HepG2 (cell line): ENCODE data around the gene UQCRHL. TPM values are rescaled to one million over a fixed set of nuclear protein-coding genes. Genes with fewer than 3 reads are reported as not detected.

Source experiments
- ATF7-NPFF ChIP-seq: sonication (generic); formaldehyde crosslinking; IDR thresholded peaks from 2 replicates; pipeline ENCODE4 v1.8.1; 2023; ENCODE audit warnings: mild to moderate bottlenecking, low read depth, missing genetic modification reagents, moderate library complexity
- CERS6 ChIP-seq: sonication (generic); formaldehyde crosslinking; IDR thresholded peaks from 2 replicates; pipeline ENCODE4 v1.5.0; 2020; ENCODE audit warnings: missing genetic modification reagents
- ELF1 ChIP-seq: sonication (generic); formaldehyde crosslinking; IDR thresholded peaks from 2 replicates; pipeline ENCODE4 v1.4.0; 2020; ENCODE audit warnings: missing genetic modification reagents
- EZH2 ChIP-seq: conservative IDR thresholded peaks from 2 replicates; pipeline ENCODE4 v1.6.1; 2012; ENCODE audit warnings: mild to moderate bottlenecking, low read depth, low read length, moderate library complexity
- IRF2 ChIP-seq: IDR thresholded peaks from 2 replicates; pipeline ENCODE4 v1.6.1; 2018; ENCODE audit warnings: missing genetic modification reagents, missing compliant biosample characterization
- LBX2 ChIP-seq: sonication (generic); formaldehyde crosslinking; IDR thresholded peaks from 2 replicates; pipeline ENCODE4 v1.5.0; 2020; ENCODE audit warnings: missing genetic modification reagents, mild to moderate bottlenecking, borderline replicate concordance
- RERE ChIP-seq: IDR thresholded peaks from 2 replicates; pipeline ENCODE4 v1.6.1; 2016; ENCODE audit warnings: low read depth, missing genetic modification reagents, missing compliant biosample characterization
- SRSF9 ChIP-seq: fragments of 200-400 bp; formaldehyde crosslinking; IDR thresholded peaks from 2 replicates; pipeline ENCODE4 v1.6.1; 2018; ENCODE audit warnings: borderline replicate concordance, mild to moderate bottlenecking, low read depth, low read length; ENCODE audit not compliant: insufficient read depth, poor library complexity, severe bottlenecking
- XRCC5 ChIP-seq: fragments of 200-400 bp; formaldehyde crosslinking; optimal IDR thresholded peaks from 2 replicates; pipeline ENCODE3; 2017; ENCODE audit warnings: mild to moderate bottlenecking, low read length
- ZFP1 ChIP-seq: IDR thresholded peaks from 2 replicates; pipeline ENCODE4 v1.6.1; 2016
- ZNF138 ChIP-seq: sonication (generic); formaldehyde crosslinking; IDR thresholded peaks from 2 replicates; pipeline ENCODE4 v1.5.0; 2020; ENCODE audit warnings: mild to moderate bottlenecking, low read depth, missing genetic modification reagents
- ZNF251 ChIP-seq: sonication (generic); formaldehyde crosslinking; IDR thresholded peaks from 2 replicates; pipeline ENCODE4 v1.9.0; 2021; ENCODE audit warnings: mild to moderate bottlenecking, missing genetic modification reagents
- ZNF253 ChIP-seq: sonication (generic); formaldehyde crosslinking; IDR thresholded peaks from 2 replicates; pipeline ENCODE4 v1.8.0; 2022; ENCODE audit warnings: mild to moderate bottlenecking, missing genetic modification reagents, borderline replicate concordance
- ZNF414 ChIP-seq: sonication (generic); formaldehyde crosslinking; IDR thresholded peaks from 2 replicates; pipeline ENCODE4 v1.5.0; 2020; ENCODE audit warnings: missing genetic modification reagents
- ZNF549 ChIP-seq: sonication (generic); formaldehyde crosslinking; IDR thresholded peaks from 2 replicates; pipeline ENCODE4 v1.5.0; 2020; ENCODE audit warnings: missing genetic modification reagents
- ZNF782 ChIP-seq: sonication (generic); formaldehyde crosslinking; IDR thresholded peaks from 2 replicates; pipeline ENCODE4 v1.4.0; 2020; ENCODE audit warnings: missing genetic modification reagents, mild to moderate bottlenecking, borderline replicate concordance
- ZXDC ChIP-seq: sonication (generic); formaldehyde crosslinking; IDR thresholded peaks from 2 replicates; pipeline ENCODE4 v1.5.0; 2020; ENCODE audit warnings: mild to moderate bottlenecking, missing genetic modification reagents
- polyA plus RNA-seq, 8 experiments: library from polyadenylated mRNA; depleted of rRNA in 3 of 8; stranded (reverse) in 7 of 8; unstranded in 1 of 8; fragments of >200 nt; fragmentation: Illumina TruSeq in 4 of 8; extraction: Trizol in 4 of 8; gene quantifications; 2 replicates each; pipeline versions ENCODE4 v1.2.1 to v1.2.3, GENCODE V29; 2011 to 2016; ENCODE audit warnings: low read depth in 4 of 8, missing spikeins in 1 of 8, mixed read lengths in 1 of 8; ENCODE audit not compliant: insufficient read depth in 1 of 8
- total RNA-seq, 5 experiments: library from RNA; depleted of rRNA; stranded (reverse); fragments of >200 nt; fragmentation: Illumina TruSeq; extraction: Trizol; gene quantifications; 2 replicates each; pipeline ENCODE4 v1.2.3, GENCODE V29; 2016; ENCODE audit warnings: low read depth in 1 of 5

UQCRHL gene
- total and polyA plus RNA-seq, 2 of the 13 experiments (the other 11 are each of a cell fraction or from before 2014, with no cell fraction given), result 1.8 to 2.3 TPM

GRCh38 chr1:15799928-15800835 is 7.3 kb downstream of the UQCRHL start (continued):
- no peak for TF ChIP-seq ZNF138 (CRISPR knock-in tag)
- TF ChIP-seq EZH2, result no peak
- TF ChIP-seq XRCC5, result peak; percentile 81
- no peak for TF ChIP-seq SRSF9
- TF ChIP-seq RERE (CRISPR knock-in tag), result 0 out of 2 replicates have a peak, but pooled peaks have one; percentile 16
- no peak for TF ChIP-seq LBX2
- no peak for TF ChIP-seq ATF7-NPFF (CRISPR knock-in tag)
- no peak for TF ChIP-seq ZNF253 (CRISPR knock-in tag)
- peak; percentile 75 for TF ChIP-seq IRF2 (CRISPR knock-in tag)
- TF ChIP-seq ZNF549 (CRISPR knock-in tag), result no peak
- TF ChIP-seq ZNF782 (CRISPR knock-in tag), result no peak; the same call in 1 of the 2 replicates
- peak; percentile 54; the same call in 1 of the 2 replicates for TF ChIP-seq ELF1 (CRISPR knock-in tag)
- TF ChIP-seq CERS6 (CRISPR knock-in tag), result no peak
- no peak for TF ChIP-seq ZNF414 (CRISPR knock-in tag)
- TF ChIP-seq ZXDC (CRISPR knock-in tag), result peak; percentile 50; the same call in 1 of the 2 replicates
- TF ChIP-seq ZFP1 (CRISPR knock-in tag), result no peak
- no peak for TF ChIP-seq ZNF251
